ENCODE measurements around the gene GPR150. TPM values are rescaled to one million over a fixed set of nuclear protein-coding genes. Genes with fewer than 3 reads are reported as not detected.

Gene GPR150
- polyA plus RNA-seq, 1 of the 3 experiments (the other 2 are of a cell fraction): 0.07 TPM

DNA sequence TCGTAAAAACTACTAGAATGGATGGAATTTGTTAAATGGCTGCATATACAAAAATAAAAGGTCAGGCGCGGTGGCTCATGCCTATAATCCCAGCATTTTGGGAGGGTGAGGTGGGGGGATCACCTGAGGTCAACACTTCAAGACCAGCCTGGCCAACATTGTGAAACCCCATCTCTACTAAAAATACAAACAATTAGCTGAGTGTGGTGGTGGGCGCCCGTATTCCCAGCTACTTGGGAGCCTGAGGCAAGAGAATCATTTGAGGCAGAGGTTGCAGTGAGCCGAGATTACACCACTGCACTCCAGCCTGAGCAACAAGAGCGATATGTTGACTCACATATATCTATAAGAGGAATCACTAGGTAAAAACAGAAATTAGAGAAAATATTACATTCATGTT lies 9.3 kb upstream of the GPR150 start:
- no peaks in the 10 kb centered on the region for H3F3A ChIP-seq (replicated peaks; ENCODE audit: insufficient read depth)
- ChIA-PET POLR2A (no interaction called here), CTCF (interaction anchor here (0.6 to 1.3 kb wide), 2 partner anchors 10 to 25 kb away, joined by 4 read pairs; no protein-coding TSS in a partner anchor)
- 91% methylated on average over 7 of the region's 7 CpGs for WGBS (ENCODE audit: low lambda C conversion rate)
- no peak overlapping the region for H3K4me3 ChIP-seq (ENCODE audit: low read depth in 2 of 2, low read length in 1 of 2)
- peaks cover 0 to 5% of the 10 kb centered on the region in 2 experiments for H3K36me3 ChIP-seq (replicated peaks in 1 of 2; ENCODE audit: control insufficient read depth in 1 of 2, insufficient read depth in 2 of 2, low read length in 1 of 2)
- no peak overlapping the region for H2AFZ ChIP-seq (ENCODE audit: low read depth)
- no peak overlapping the region for H3K4me2 ChIP-seq
- H3K9me2 ChIP-seq: no peaks in the 10 kb centered on the region
- no peaks in the 10 kb centered on the region for H3K9me3 ChIP-seq
- H3K27me3 ChIP-seq (ENCODE audit: insufficient read depth): no peaks in the 10 kb centered on the region
- H4K20me1 ChIP-seq (ENCODE audit: insufficient read depth): no peaks in the 10 kb centered on the region
- H3K9ac ChIP-seq: no peak overlapping the region
- H3K79me2 ChIP-seq (ENCODE audit: insufficient read depth): no peaks in the 10 kb centered on the region
- no peak for DNase-seq
- no peaks in the 10 kb centered on the region for H3K4me1 ChIP-seq (ENCODE audit: control insufficient read depth in 1 of 2, insufficient read depth in 2 of 2, low read depth in 1 of 2, low read length in 1 of 2)
- no peak overlapping the region for H3K27ac ChIP-seq (ENCODE audit: low read depth in 2 of 2, low read length in 1 of 2)
- TF ChIP-seq SMC3 (IDR thresholded peaks at IDR 0.05; ENCODE audit: low read depth, low read length) (no peak), FOSL2 (IDR thresholded peaks at IDR 0.05; ENCODE audit: borderline replicate concordance, low read depth) (no peak), SIN3A (IDR thresholded peaks at IDR 0.05; ENCODE audit: borderline replicate concordance, low read depth, low read length) (no peak), NFIC (IDR thresholded peaks at IDR 0.05; ENCODE audit: borderline replicate concordance) (no peak)
- TF ChIP-seq, protein P1, sequence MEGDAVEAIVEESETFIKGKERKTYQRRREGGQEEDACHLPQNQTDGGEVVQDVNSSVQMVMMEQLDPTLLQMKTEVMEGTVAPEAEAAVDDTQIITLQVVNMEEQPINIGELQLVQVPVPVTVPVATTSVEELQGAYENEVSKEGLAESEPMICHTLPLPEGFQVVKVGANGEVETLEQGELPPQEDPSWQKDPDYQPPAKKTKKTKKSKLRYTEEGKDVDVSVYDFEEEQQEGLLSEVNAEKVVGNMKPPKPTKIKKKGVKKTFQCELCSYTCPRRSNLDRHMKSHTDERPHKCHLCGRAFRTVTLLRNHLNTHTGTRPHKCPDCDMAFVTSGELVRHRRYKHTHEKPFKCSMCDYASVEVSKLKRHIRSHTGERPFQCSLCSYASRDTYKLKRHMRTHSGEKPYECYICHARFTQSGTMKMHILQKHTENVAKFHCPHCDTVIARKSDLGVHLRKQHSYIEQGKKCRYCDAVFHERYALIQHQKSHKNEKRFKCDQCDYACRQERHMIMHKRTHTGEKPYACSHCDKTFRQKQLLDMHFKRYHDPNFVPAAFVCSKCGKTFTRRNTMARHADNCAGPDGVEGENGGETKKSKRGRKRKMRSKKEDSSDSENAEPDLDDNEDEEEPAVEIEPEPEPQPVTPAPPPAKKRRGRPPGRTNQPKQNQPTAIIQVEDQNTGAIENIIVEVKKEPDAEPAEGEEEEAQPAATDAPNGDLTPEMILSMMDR (IDR thresholded peaks at IDR 0.05): no peak
- TF ChIP-seq, protein P2, sequence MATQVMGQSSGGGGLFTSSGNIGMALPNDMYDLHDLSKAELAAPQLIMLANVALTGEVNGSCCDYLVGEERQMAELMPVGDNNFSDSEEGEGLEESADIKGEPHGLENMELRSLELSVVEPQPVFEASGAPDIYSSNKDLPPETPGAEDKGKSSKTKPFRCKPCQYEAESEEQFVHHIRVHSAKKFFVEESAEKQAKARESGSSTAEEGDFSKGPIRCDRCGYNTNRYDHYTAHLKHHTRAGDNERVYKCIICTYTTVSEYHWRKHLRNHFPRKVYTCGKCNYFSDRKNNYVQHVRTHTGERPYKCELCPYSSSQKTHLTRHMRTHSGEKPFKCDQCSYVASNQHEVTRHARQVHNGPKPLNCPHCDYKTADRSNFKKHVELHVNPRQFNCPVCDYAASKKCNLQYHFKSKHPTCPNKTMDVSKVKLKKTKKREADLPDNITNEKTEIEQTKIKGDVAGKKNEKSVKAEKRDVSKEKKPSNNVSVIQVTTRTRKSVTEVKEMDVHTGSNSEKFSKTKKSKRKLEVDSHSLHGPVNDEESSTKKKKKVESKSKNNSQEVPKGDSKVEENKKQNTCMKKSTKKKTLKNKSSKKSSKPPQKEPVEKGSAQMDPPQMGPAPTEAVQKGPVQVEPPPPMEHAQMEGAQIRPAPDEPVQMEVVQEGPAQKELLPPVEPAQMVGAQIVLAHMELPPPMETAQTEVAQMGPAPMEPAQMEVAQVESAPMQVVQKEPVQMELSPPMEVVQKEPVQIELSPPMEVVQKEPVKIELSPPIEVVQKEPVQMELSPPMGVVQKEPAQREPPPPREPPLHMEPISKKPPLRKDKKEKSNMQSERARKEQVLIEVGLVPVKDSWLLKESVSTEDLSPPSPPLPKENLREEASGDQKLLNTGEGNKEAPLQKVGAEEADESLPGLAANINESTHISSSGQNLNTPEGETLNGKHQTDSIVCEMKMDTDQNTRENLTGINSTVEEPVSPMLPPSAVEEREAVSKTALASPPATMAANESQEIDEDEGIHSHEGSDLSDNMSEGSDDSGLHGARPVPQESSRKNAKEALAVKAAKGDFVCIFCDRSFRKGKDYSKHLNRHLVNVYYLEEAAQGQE (IDR thresholded peaks at IDR 0.05; ENCODE audit: low read depth, low read length): no peak

DNA sequence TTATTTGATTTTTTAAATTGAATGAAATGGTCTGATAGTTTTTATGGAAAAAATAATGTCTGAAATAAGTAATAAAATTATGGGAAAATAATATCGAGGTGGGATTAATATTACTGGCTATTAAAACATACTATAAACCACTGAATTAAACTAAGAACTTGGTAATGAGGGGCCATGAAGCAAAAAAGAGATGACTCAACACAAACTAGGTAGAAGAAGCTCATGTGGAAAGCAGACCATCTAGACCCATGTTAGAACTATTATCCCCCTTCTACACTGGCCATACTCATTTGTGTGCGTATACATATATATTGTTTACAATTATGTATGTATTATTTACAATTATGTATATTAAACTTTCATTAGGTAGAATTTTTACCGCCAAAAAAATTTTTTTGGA lies 8.5 kb upstream of the GPR150 start:
- H3K9me2 ChIP-seq: no peaks in the 10 kb centered on the region
- H3K79me2 ChIP-seq (ENCODE audit: insufficient read depth): no peaks in the 10 kb centered on the region
- H3K4me3 ChIP-seq (ENCODE audit: low read depth in 2 of 2, low read length in 1 of 2): no peak overlapping the region
- H3K9me3 ChIP-seq: no peaks in the 10 kb centered on the region
- TF ChIP-seq POLR2AphosphoS5 (IDR thresholded peaks at IDR 0.05; ENCODE audit: low read depth, low read length) (no peak), NRF1 (IDR thresholded peaks at IDR 0.05; ENCODE audit: low read depth, low read length) (no peak)
- ChIA-PET POLR2A (no interaction called here), CTCF (interaction anchor here (1.3 kb wide), 1 partner anchor 9 kb away, joined by 4 read pairs; no protein-coding TSS in a partner anchor)
- no peaks in the 10 kb centered on the region for H4K20me1 ChIP-seq (ENCODE audit: insufficient read depth)
- WGBS (ENCODE audit: low lambda C conversion rate): 80% methylated on average over 3 of the region's 3 CpGs
- no peak overlapping the region for H3K4me2 ChIP-seq
- no peak overlapping the region for H2AFZ ChIP-seq (ENCODE audit: low read depth)
- no peak overlapping the region for H3K9ac ChIP-seq
- no peaks in the 10 kb centered on the region for H3K27me3 ChIP-seq (ENCODE audit: insufficient read depth)
- DNase-seq: no peak
- H3K36me3 ChIP-seq (replicated peaks in 1 of 2; ENCODE audit: control insufficient read depth in 1 of 2, insufficient read depth in 2 of 2, low read length in 1 of 2): peaks cover 0 to 5% of the 10 kb centered on the region in 2 experiments
- no peak overlapping the region for H3K27ac ChIP-seq (ENCODE audit: low read depth in 2 of 2, low read length in 1 of 2)
- H3K4me1 ChIP-seq (ENCODE audit: control insufficient read depth in 1 of 2, insufficient read depth in 2 of 2, low read depth in 1 of 2, low read length in 1 of 2): no peaks in the 10 kb centered on the region
- no peaks in the 10 kb centered on the region for H3F3A ChIP-seq (replicated peaks; ENCODE audit: insufficient read depth)
